ENCODE results near the gene CDH12. TPM values are rescaled to one million over a fixed set of nuclear protein-coding genes. Genes with fewer than 3 reads are reported as not detected.

Gene CDH12
- total RNA-seq, 1 donor from 2014 or later: not detected

- DNase-seq (ENCODE audit: low spot score): no peak
- Mint-ChIP-seq H3K36me3 (ENCODE audit: low read depth) (no peaks in the 10 kb centered on the region), H3K27ac (no peak overlapping the region), H3K9me3 (peaks cover 35% of the 10 kb centered on the region), H3K4me1 (ENCODE audit: low read depth) (no peaks in the 10 kb centered on the region), H3K4me3 (no peak overlapping the region), H3K27me3 (ENCODE audit: insufficient read depth) (no peaks in the 10 kb centered on the region)
- intact Hi-C loops (cut with micrococcal nuclease): no loop called here
These were observed 388.0 kb downstream of the CDH12 start for GRCh38 chr5:22465177-22465576.

GRCh38 chr5:22460189-22460588 lies 393.0 kb downstream of the CDH12 start:
- peaks cover 30% of the 10 kb centered on the region for H3K9me3 Mint-ChIP-seq
- H3K4me3 Mint-ChIP-seq: no peak overlapping the region
- intact Hi-C loops (cut with micrococcal nuclease): no loop called here
- no peaks in the 10 kb centered on the region for H3K4me1 Mint-ChIP-seq (ENCODE audit: low read depth)
- no peak overlapping the region for H3K27ac Mint-ChIP-seq
- no peaks in the 10 kb centered on the region for H3K27me3 Mint-ChIP-seq (ENCODE audit: insufficient read depth)
- no peak for DNase-seq (ENCODE audit: low spot score)
- H3K36me3 Mint-ChIP-seq (ENCODE audit: low read depth): no peaks in the 10 kb centered on the region

- peaks cover 13% of the 10 kb centered on the region for H3K9me3 Mint-ChIP-seq
- H3K4me3 Mint-ChIP-seq: no peak overlapping the region
- DNase-seq (ENCODE audit: low spot score): no peak
- no peaks in the 10 kb centered on the region for H3K4me1 Mint-ChIP-seq (ENCODE audit: low read depth)
- no peak overlapping the region for H3K27ac Mint-ChIP-seq
- intact Hi-C loops (cut with micrococcal nuclease): no loop called here
- no peaks in the 10 kb centered on the region for H3K36me3 Mint-ChIP-seq (ENCODE audit: low read depth)
- no peaks in the 10 kb centered on the region for H3K27me3 Mint-ChIP-seq (ENCODE audit: insufficient read depth)
These were observed 420.2 kb downstream of the CDH12 start for GRCh38 chr5:22432905-22433304.

GRCh38 chr5:22431840-22432239 lies 421.3 kb downstream of the CDH12 start:
- H3K4me3 Mint-ChIP-seq: no peak overlapping the region
- intact Hi-C loops (cut with micrococcal nuclease): no loop called here
- H3K27me3 Mint-ChIP-seq (ENCODE audit: insufficient read depth): no peaks in the 10 kb centered on the region
- H3K9me3 Mint-ChIP-seq: peaks cover 17% of the 10 kb centered on the region
- no peak overlapping the region for H3K27ac Mint-ChIP-seq
- no peaks in the 10 kb centered on the region for H3K4me1 Mint-ChIP-seq (ENCODE audit: low read depth)
- H3K36me3 Mint-ChIP-seq (ENCODE audit: low read depth): no peaks in the 10 kb centered on the region
- no peak for DNase-seq (ENCODE audit: low spot score)

GRCh38 chr5:22431406-22431805 lies 421.7 kb downstream of the CDH12 start:
- intact Hi-C loops (cut with micrococcal nuclease): no loop called here
- Mint-ChIP-seq H3K27me3 (ENCODE audit: insufficient read depth) (no peaks in the 10 kb centered on the region), H3K36me3 (ENCODE audit: low read depth) (no peaks in the 10 kb centered on the region), H3K27ac (no peak overlapping the region), H3K4me3 (no peak overlapping the region), H3K4me1 (ENCODE audit: low read depth) (no peaks in the 10 kb centered on the region), H3K9me3 (peaks cover 17% of the 10 kb centered on the region)
- no peak for DNase-seq (ENCODE audit: low spot score)

GRCh38 chr5:22411554-22412349 lies 441.4 kb downstream of the CDH12 start:
- no peaks in the 10 kb centered on the region for H3K27me3 Mint-ChIP-seq (ENCODE audit: insufficient read depth)
- no peak for DNase-seq (ENCODE audit: low spot score)
- intact Hi-C loops (cut with micrococcal nuclease): no loop called here

GRCh38 chr5:22391956-22392355 lies 461.2 kb downstream of the CDH12 start:
- Mint-ChIP-seq H3K36me3 (ENCODE audit: low read depth) (no peaks in the 10 kb centered on the region), H3K9me3 (peaks cover 22% of the 10 kb centered on the region), H3K4me3 (no peak overlapping the region), H3K4me1 (ENCODE audit: low read depth) (no peaks in the 10 kb centered on the region), H3K27ac (no peak overlapping the region), H3K27me3 (ENCODE audit: insufficient read depth) (no peaks in the 10 kb centered on the region)
- no peak for DNase-seq (ENCODE audit: low spot score)
- intact Hi-C loops (cut with micrococcal nuclease): no loop called here

More at GRCh38 chr5:22411554-22412349, 441.4 kb downstream of the CDH12 start:
- Mint-ChIP-seq H3K27ac (no peak overlapping the region), H3K4me1 (ENCODE audit: low read depth) (no peaks in the 10 kb centered on the region), H3K4me3 (no peak overlapping the region), H3K9me3 (no peaks in the 10 kb centered on the region), H3K36me3 (ENCODE audit: low read depth) (no peaks in the 10 kb centered on the region)

- intact Hi-C loops (cut with micrococcal nuclease): no loop called here
- no peaks in the 10 kb centered on the region for H3K36me3 Mint-ChIP-seq (ENCODE audit: low read depth)
- H3K4me1 Mint-ChIP-seq (ENCODE audit: low read depth): no peaks in the 10 kb centered on the region
- DNase-seq (ENCODE audit: low spot score): no peak
- H3K27me3 Mint-ChIP-seq (ENCODE audit: insufficient read depth): no peaks in the 10 kb centered on the region
- no peak overlapping the region for H3K4me3 Mint-ChIP-seq
- H3K27ac Mint-ChIP-seq: no peak overlapping the region
- peaks cover 27% of the 10 kb centered on the region for H3K9me3 Mint-ChIP-seq
These were observed 462.3 kb downstream of the CDH12 start for GRCh38 chr5:22390888-22391287.

GRCh38 chr5:22372826-22373660 lies 480.1 kb downstream of the CDH12 start:
- no peak overlapping the region for H3K27ac Mint-ChIP-seq
- H3K27me3 Mint-ChIP-seq (ENCODE audit: insufficient read depth): no peaks in the 10 kb centered on the region

GRCh38 chr5:22372376-22372775 lies 480.8 kb downstream of the CDH12 start:
- DNase-seq (ENCODE audit: low spot score): no peak
- no peaks in the 10 kb centered on the region for H3K4me1 Mint-ChIP-seq (ENCODE audit: low read depth)
- intact Hi-C loops (cut with micrococcal nuclease): no loop called here
- H3K9me3 Mint-ChIP-seq: peaks cover 10% of the 10 kb centered on the region
- no peaks in the 10 kb centered on the region for H3K36me3 Mint-ChIP-seq (ENCODE audit: low read depth)
- H3K27ac Mint-ChIP-seq: no peak overlapping the region
- no peak overlapping the region for H3K4me3 Mint-ChIP-seq
- H3K27me3 Mint-ChIP-seq (ENCODE audit: insufficient read depth): no peaks in the 10 kb centered on the region

More at GRCh38 chr5:22372826-22373660, 480.1 kb downstream of the CDH12 start:
- Mint-ChIP-seq H3K4me3 (no peak overlapping the region), H3K9me3 (peaks cover 10% of the 10 kb centered on the region), H3K36me3 (ENCODE audit: low read depth) (no peaks in the 10 kb centered on the region), H3K4me1 (ENCODE audit: low read depth) (no peaks in the 10 kb centered on the region)
- intact Hi-C loops (cut with micrococcal nuclease): no loop called here
- DNase-seq (ENCODE audit: low spot score): no peak

GRCh38 chr5:22354956-22355355 lies 498.2 kb downstream of the CDH12 start:
- no peak for DNase-seq (ENCODE audit: low spot score)
- Mint-ChIP-seq H3K9me3 (peaks cover 10% of the 10 kb centered on the region), H3K36me3 (ENCODE audit: low read depth) (no peaks in the 10 kb centered on the region), H3K4me3 (no peak overlapping the region), H3K4me1 (ENCODE audit: low read depth) (no peaks in the 10 kb centered on the region), H3K27me3 (ENCODE audit: insufficient read depth) (no peaks in the 10 kb centered on the region), H3K27ac (no peak overlapping the region)
- intact Hi-C loops (cut with micrococcal nuclease): no loop called here

GRCh38 chr5:22352493-22352892 lies 500.7 kb downstream of the CDH12 start:
- Mint-ChIP-seq H3K4me3 (no peak overlapping the region), H3K36me3 (ENCODE audit: low read depth) (no peaks in the 10 kb centered on the region), H3K9me3 (peaks cover 10% of the 10 kb centered on the region), H3K4me1 (ENCODE audit: low read depth) (no peaks in the 10 kb centered on the region), H3K27me3 (ENCODE audit: insufficient read depth) (no peaks in the 10 kb centered on the region), H3K27ac (no peak overlapping the region)
- intact Hi-C loops (cut with micrococcal nuclease): no loop called here
- DNase-seq (ENCODE audit: low spot score): no peak

- Mint-ChIP-seq H3K4me3 (no peak overlapping the region), H3K9me3 (peaks cover 5% of the 10 kb centered on the region), H3K27me3 (ENCODE audit: insufficient read depth) (no peaks in the 10 kb centered on the region), H3K27ac (no peak overlapping the region), H3K4me1 (ENCODE audit: low read depth) (no peaks in the 10 kb centered on the region), H3K36me3 (ENCODE audit: low read depth) (no peaks in the 10 kb centered on the region)
- no peak for DNase-seq (ENCODE audit: low spot score)
- intact Hi-C loops (cut with micrococcal nuclease): no loop called here
These were observed 502.0 kb downstream of the CDH12 start for GRCh38 chr5:22351178-22351577.
